NCI-H2107 treated with DMSO at 0.1 percent for 48 hours (cell line): ENCODE results near the gene ETV5.

ENCODE experiments used
- DNase-seq: peaks from one replicate; lab custom pipeline; 2025; ENCODE audit not compliant: unreplicated experiment; lab: John Stamatoyannopoulos, UW

The ETV5 gene

GRCh38 chr3:186070133-186070532 lies 38.8 kb downstream of the ETV5 start:
- DNase-seq = no peak

GRCh38 chr3:186069199-186069598 lies 39.7 kb downstream of the ETV5 start:
- no peak for DNase-seq

- no peak for DNase-seq
Observed at GRCh38 chr3:186068243-186068552, 40.7 kb downstream of the ETV5 start.

GRCh38 chr3:186067360-186068242 lies 41.3 kb downstream of the ETV5 start:
- no peak for DNase-seq

GRCh38 chr3:186060222-186060621 lies 48.7 kb downstream of the ETV5 start:
- DNase-seq = peak; percentile 37

- DNase-seq = no peak
Observed at GRCh38 chr3:186059192-186059591, 49.7 kb downstream of the ETV5 start.

- no peak for DNase-seq
Observed at GRCh38 chr3:186058225-186058624, 50.7 kb downstream of the ETV5 start.

GRCh38 chr3:186057594-186057993 lies 51.3 kb downstream of the ETV5 start:
- DNase-seq = peak; percentile 34

- peak; percentile 77 for DNase-seq
Observed at GRCh38 chr3:186054792-186055352, 54.0 kb downstream of the ETV5 start.

GRCh38 chr3:186053954-186054791 lies 54.7 kb downstream of the ETV5 start:
- peak; percentile 98 for DNase-seq

- no peak for DNase-seq
Observed at GRCh38 chr3:186052096-186052840, 56.6 kb downstream of the ETV5 start.

GRCh38 chr3:186049001-186049400 lies 59.9 kb downstream of the ETV5 start:
- peak; percentile 78 for DNase-seq

- DNase-seq = no peak
Observed at GRCh38 chr3:186048119-186048518, 60.8 kb downstream of the ETV5 start.

GRCh38 chr3:186046838-186047237 lies 62.1 kb downstream of the ETV5 start:
- DNase-seq = no peak

GRCh38 chr3:186044968-186045367 lies 63.9 kb downstream of the ETV5 start:
- no peak for DNase-seq

GRCh38 chr3:186044427-186044826 lies 64.5 kb downstream of the ETV5 start:
- DNase-seq = no peak

- DNase-seq = no peak
Observed at GRCh38 chr3:186042521-186043202, 66.2 kb downstream of the ETV5 start.

- DNase-seq = no peak
Observed at GRCh38 chr3:186042036-186042435, 66.9 kb downstream of the ETV5 start.

- no peak for DNase-seq
Observed at GRCh38 chr3:186038360-186038759, 70.5 kb downstream of the ETV5 start.

GRCh38 chr3:186035277-186035676 lies 73.6 kb downstream of the ETV5 start:
- no peak for DNase-seq

- DNase-seq = no peak
Observed at GRCh38 chr3:186032321-186032720, 76.6 kb downstream of the ETV5 start.
